ENCODE measurements around the gene OXSR1.
"Not testable (repeated sequence)": the region's sequence is repeated elsewhere in the genome, so short reads cannot be mapped to it uniquely, and the experiment has no call there.

OXSR1 gene

DNA sequence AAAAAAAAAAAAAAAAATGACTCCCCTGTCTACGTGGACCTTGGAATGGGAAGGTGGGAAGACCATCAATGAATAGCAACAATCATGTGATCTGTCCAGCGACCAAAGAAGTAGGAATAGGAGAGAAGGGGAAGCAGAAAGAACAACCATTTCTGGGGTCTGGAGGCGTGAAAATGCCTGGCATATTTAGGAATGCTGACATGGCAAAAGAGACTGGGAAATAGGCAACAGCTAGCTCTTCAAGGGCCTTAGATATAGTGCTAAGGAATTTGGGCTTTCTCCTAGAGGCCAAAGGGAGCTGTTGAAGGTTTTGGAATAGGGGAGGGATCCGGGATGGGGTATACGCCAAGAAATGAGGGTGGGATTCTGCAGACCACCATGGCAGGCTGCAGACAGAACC, 106.2 kb downstream of the OXSR1 start:
- DNase-seq (ENCODE audit: low read depth): no peak

DNA sequence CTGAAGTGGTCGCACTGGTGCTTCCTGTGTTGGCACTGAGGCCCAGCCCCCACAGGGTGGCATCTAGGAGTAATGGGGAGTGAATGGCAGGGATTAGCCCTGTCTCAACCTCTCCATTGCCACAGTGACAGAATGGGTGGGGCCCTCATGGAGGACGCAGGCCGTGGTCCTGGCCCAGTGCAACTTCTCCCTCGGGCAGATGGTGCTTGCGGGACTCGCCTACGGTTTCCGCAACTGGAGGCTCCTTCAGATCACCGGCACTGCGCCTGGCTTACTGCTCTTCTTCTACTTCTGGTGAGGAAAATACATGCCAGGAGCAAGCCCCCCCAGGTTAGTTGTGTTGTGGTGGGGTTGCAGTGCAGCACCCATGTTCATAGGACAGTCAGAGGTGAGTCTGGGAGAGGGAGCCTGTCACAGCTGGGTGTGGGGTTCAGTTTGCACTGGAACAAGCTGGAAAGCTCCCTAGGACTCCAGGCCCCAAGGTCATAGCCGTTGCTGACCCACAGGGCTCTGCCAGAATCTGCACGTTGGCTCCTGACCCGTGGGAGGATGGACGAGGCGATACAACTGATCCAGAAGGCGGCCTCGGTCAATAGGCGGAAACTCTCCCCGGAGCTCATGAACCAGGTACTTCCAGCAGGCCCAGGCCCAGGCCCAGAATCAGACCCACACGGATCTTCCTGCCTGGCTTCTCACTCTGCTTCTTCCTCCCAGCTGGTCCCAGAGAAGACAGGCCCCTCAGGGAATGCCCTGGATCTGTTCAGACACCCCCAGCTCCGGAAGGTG, 109.7 kb downstream of the OXSR1 start:
- no peak for DNase-seq (ENCODE audit: low read depth)

DNA sequence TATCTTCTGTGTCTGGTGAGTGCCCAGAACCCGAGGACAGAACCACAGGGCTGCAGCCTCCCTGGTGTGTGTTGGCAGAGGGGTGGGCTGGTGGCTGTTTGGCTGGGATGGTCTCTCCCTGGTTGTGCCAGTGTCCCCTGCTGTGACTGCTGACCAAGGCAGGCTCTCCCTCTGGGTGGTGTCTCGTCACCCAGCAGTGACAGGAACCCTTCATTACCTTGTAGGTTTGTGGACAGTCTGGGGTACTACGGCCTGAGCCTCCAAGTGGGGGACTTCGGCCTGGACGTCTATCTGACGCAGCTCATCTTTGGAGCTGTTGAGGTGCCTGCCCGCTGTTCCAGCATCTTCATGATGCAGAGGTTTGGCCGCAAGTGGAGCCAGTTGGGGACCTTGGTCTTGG, 110.3 kb downstream of the OXSR1 start:
- DNase-seq (ENCODE audit: low read depth): no peak

DNA sequence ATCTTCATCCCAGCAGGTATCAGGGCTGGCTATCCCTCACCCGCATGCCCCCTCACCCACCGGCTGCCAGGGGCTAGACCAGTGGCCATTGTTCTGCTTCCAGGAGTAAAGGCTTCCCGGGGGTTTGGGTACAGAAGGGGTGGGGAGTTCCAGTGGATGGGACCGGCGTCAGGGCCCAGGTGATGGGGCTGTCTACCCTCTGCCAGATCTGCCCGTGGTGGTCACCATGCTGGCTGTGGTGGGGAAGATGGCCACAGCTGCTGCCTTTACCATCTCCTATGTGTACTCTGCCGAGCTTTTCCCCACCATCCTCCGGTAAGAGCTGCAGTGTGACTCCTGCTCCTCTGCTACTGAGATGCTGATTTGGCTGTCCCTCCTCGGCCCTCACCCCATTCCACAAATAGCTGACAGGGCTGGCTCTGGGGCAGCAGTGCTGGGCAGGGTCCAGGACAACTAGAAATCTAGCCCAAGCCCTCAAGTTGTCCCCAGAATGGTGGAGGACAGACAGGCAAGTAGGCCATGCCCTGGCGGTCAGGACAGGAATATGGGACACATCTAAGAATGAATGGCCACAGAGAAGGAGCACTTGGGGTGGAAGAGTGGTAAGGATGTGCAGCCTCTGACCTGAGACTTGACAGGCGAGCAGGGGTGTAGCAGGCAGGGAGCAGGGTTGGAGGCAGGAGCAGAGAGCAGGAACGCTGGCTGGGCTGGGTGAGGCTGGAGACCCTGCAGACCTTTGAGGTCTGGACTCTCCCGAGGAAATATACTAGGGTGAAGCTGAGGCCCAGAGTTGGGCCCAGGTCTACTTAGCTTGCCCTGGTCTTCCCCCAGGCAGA, 111.0 kb downstream of the OXSR1 start:
- DNase-seq (ENCODE audit: low read depth): no peak

DNA sequence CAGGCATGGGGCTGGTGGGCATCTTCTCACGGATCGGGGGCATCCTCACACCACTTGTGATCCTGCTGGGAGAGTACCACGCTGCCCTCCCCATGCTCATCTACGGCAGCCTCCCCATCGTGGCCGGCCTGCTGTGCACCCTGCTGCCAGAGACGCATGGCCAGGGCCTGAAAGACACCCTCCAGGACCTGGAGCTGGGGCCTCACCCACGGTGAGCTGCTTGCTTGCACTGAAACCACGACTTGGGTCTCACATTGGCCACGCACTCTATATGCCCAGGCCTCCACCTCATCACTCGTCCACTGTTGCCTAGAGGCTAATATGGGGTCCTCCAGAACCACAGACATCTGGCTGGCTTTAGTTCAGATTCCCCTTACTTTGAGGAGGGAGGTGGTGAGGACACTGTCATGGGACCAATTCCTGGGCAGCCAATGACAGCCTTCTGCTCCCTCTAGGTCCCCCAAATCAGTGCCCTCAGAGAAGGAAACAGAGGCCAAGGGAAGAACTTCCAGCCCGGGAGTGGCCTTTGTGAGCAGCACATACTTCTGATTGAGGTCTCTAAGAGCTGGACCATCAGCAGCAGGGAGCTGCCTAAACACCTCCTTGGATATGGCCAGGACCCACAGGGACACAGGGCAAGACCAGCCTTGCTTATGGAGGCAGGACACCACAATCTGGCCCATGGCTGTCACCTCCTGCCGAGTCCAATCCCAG, 111.7 kb downstream of the OXSR1 start:
- DNase-seq (ENCODE audit: low read depth): no peak

DNA sequence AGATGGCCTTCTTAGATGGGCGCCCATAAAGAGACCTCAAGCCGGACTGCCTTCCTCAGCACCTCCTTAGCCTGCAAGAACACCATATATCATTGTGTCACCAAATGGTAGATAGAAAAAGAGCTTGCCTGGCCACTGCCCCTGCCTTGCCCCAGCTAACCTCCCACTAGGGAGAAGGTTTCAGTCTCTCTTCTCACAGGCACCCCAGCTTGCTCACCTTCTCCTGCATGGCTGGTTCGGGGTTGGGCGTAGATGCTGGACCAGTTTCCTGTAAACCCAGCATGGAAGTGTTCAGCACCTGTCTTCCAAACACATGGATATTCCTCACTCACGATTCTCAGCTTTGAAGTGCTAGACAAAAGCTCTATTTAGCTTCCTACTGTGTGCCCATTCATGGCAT, 113.5 kb downstream of the OXSR1 start:
- no peak for DNase-seq (ENCODE audit: low read depth)

DNA sequence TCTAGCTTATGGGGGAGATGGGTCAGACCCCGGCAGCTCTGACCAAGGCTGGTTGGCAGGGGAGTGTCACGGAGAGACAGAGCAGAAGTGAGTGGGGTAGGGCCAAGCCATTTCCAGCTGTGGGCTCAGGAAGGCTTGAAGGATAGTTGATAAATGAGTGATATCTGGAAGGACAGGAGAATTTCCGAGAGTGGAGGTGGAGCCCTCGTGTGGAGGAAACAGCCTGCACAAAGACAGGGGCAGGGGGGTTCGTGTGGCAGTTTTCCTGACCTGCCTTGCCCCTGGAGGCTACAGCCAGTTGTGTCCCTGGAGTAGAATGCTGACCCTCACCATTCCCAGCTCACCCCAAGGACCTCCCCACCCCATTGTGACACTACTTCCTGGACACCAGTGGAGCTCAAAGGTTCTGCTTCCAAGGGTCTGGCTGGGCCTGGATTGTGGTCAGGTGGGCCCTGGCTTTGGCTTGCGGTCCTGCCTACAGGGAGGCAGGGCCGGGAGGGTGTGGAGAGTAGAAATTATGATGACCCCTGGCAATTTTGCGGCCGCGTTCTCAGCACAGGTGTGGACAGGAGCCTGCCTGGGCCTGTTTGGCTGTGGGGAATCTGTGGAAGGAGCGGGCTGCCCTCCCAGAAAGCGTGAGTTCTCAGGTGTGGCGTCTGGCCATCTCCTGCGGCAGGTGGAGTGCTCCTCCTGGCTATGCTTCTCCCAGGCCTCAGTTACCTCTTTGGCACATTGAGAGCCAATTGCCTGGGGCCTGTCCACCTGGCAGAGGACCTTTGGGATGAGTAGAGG, 116.8 kb downstream of the OXSR1 start, which contains the start of gene SLC22A14:
TSS of gene SLC22A14 (plus strand) at position 400 of the 792 bp plus-strand sequence. CDS start 23,733 bp downstream, outside the sequence.
- no peak for DNase-seq (ENCODE audit: low read depth)

DNA sequence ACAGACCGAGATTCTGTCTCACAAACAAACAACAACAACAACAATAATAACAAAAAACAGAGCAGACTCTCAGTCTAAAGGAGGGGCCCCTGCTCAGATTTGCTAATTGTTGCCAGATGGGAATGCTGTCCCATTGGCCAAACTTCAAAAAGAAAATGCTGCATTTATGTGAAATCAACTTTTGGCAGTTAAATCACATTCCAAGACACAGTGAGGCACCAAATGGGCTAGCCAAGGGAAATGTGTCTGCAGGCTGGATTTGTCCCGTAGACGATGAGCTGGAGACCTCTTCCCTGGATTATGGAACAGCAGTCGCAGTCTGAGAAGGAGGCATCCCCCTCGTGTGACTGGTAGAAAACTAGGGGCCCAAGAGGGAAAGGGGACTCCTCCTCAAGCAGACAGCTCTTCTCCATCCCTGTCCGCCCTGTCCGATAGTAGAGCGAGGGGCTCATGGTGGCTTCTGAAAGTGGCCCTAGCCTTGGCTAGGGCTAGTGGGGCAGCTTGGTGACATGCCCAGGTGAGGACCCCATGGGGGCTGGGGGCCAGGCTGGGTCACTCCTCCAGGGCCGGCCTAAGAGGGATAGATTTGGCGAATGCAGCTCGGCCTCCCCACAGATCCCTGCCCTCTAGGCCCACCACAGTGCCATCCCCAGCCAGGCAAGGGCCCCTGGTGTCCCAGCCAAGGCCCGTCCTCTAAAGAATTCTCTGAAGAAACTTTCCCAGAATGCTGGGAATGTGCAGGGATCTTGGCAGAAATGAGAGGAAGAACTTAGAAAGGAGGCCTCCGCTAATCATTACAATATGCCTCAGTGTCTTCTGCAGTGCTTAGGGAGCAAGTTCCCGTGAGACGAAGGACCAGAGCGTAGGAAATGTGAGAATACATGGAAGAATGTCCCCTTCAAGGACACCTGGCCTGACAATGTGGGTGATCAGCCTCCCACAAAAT, 118.7 kb downstream of the OXSR1 start:
- DNase-seq (ENCODE audit: low read depth): peak; percentile 45

DNA sequence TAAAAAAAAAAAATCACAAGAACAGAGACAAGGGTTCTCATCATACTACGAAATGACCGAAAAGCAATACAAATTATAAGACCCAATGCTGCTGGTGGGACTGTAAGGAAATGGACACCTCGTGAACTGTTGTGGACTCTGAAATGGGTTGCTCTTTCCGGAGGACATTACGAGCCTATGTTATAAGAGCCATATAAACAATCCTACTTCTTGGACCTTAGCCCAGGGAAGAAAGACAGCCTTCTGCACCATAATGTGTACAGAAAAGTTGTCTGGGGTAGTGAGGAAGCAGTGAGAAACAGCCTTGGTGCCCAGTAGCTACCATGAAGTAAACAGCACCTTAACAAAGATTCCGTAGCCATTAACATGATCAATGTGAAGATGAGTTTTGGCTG, 119.4 kb downstream of the OXSR1 start:
- peak; percentile 11 for DNase-seq (ENCODE audit: low read depth)

DNA sequence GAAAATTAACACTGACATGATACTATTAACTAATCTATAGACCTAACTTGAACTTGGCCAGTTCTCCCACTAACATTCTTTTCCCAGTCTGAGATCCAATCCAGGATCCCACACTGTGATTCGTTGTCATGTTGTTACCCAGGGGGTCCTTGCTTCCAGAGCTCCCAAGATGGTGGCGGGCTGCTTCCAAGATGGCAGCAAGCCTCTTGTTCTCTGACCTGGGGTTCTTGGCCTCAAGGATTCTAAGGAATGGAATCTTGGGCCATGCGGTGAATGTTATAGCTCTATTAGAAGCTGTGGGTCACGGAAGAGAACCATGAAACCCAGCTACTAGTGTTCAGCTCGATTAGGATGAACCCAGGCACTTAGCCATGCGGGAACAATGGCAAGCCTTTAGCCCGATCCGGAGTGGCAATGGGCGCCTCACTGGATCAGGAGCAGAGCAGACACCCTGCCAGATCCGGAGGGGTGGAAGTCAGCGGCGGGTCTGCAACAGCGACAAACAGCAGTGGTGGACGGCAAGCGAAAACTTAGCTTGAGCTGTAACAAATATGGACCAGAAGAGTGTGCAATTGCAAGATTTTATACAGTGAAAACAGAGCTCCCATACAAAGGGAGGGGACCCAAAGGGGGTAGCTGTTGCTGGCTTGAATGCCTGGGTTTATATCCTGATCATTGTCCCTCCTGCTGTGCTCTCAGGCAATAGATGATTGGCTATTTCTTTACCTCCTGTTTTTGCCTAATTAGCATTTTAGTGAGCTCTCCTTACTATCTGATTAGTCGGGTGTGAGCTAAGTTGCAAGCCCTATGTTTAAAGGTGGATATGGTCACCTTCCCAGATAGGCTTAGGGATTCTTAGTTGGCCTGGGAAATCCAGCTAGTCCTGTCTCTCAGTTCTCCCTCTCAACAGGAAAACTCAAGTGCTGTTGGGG, 124.2 kb downstream of the OXSR1 start:
- DNase-seq (ENCODE audit: low read depth): not testable (repeated sequence)

DNA sequence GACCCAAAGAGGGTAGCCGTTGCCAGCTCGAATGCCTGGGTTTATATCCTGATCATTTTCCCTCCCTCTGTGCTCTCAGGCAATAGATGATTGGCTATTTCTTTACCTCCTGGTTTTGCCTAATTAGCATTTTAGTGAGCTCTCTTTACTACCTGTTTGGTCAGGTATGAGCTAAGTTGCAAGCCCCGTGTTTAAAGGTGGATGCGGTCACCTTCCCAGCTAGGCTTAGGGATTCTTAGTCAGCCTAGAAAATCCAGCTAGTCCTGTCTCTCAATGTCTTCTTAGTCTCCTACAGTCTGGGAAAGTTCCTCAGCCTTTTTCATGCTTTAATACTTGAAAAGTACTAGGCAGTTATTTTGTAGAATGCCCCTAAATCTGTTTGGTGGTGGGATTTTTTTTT, 131.7 kb downstream of the OXSR1 start:
- not testable (repeated sequence) for DNase-seq (ENCODE audit: low read depth)

DNA sequence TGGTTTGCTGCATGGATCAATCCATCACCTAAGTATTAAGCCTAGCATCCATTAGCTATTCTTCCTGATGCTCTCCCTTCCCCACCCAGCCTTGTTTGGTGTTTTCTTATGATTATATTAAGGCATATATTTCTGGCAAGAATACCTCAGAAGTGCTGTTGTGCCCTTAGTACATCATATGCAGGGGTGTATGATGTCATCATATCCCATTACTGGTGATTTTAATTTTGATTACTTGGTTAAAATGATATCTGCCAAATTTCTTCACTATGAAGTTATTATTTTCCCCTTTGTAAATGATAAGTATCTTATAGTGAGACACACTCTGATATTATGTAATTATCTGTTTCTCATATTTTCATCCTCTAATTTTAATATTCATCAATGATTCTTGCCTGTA, 132.2 kb downstream of the OXSR1 start:
- no peak for DNase-seq (ENCODE audit: low read depth)

DNA sequence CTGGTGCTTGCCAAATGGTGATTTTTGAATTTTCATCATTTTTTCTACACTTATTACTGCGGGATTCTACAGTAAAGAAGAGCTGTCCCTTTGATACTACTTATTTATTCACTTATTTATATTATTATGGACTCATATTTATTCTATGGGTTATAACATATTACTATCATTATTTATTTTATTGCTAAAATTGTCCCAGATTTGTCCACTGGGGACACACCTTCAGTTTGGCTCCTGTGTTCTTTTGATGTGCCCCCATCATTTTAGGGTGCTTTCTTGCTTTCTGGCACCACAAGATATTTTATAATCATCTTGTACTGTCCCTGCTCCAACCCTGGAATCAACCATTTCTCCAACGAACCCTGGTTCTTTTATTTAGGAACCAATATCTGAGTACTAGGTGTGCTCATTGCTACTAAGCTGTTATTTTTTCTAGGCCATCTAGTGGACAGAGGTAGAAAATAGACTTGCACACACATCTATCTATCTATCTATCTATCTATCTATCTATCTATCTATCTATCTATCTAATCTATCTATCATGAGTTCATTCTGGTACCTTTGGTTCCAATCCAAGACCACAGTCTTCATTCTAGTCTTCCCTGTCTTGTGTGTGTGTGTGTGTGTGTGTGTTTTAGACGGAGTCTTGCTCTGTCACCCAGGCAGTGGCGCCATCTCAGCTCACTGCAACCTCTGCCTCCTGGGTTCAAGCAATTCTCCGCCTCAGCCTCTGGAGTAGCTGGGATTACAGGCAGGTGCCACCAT, 132.8 kb downstream of the OXSR1 start:
- DNase-seq (ENCODE audit: low read depth): peak; percentile 45

Data from iris pigment epithelial cell (primary cell).